ENCODE data around the gene SMIM41.

Gene SMIM41

DNA sequence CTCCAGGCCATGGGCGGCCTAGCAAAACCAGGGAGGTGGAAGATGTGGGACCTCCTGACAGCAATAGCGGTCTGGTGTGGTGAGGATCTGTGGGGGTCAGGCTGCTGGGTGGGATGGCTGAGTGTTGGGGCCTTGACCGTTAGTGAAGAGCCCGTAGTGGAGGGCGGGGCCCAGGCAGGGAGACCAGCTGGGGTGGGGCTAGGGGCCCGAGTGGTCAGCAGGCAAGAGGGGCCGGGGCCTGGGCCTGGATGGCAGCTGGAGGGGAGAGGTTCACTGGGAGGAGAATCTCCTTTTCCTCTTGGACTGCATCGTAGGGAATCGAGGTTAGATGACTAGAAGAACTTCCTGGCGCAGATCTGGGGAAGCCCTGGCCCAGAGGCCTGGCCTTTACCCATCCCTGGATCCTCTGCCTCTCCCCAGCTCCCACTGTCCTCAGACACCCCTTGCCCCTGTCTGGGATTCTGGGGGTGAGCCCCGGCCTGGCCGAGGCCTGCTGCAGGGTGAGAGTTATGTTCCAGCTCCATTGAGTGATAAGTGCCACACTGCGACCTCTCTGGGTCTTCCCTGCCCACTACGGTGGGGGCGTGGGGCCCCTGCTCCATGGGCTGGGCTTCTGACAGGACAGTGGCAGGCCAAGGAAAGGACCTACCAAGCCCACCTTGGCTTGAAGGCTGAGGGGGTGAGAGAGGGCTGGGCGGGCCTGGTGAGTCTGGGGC is 65.2 kb downstream of the SMIM41 start:
- no peak overlapping the region for H3K4me3 Mint-ChIP-seq
- H3K9me3 Mint-ChIP-seq = no peaks in the 10 kb centered on the region
- no peaks in the 10 kb centered on the region for H3K4me1 Mint-ChIP-seq (ENCODE audit: low read depth)
- no peak overlapping the region for H3K27ac Mint-ChIP-seq
- DNase-seq (ENCODE audit: low spot score) = no peak
- H3K36me3 Mint-ChIP-seq (ENCODE audit: low read depth) = no peaks in the 10 kb centered on the region
- no peaks in the 10 kb centered on the region for H3K27me3 Mint-ChIP-seq (ENCODE audit: low read depth)

- no peak for DNase-seq (ENCODE audit: low spot score)
- Mint-ChIP-seq H3K9me3 (no peaks in the 10 kb centered on the region), H3K27me3 (ENCODE audit: low read depth) (no peaks in the 10 kb centered on the region), H3K36me3 (ENCODE audit: low read depth) (no peaks in the 10 kb centered on the region), H3K4me3 (no peak overlapping the region), H3K4me1 (ENCODE audit: low read depth) (no peaks in the 10 kb centered on the region), H3K27ac (no peak overlapping the region)
Observed at GRCh38 chr12:52145228-52146088, 66.0 kb downstream of the SMIM41 start.

GRCh38 chr12:52146089-52146821 is 66.8 kb downstream of the SMIM41 start:
- no peak for DNase-seq (ENCODE audit: low spot score)
- H3K4me3 Mint-ChIP-seq = no peak overlapping the region

GRCh38 chr12:52146822-52147366 is 67.4 kb downstream of the SMIM41 start:
- H3K36me3 Mint-ChIP-seq (ENCODE audit: low read depth) = no peaks in the 10 kb centered on the region
- peaks cover 5% of the 10 kb centered on the region for H3K4me1 Mint-ChIP-seq (ENCODE audit: low read depth)
- no peak for DNase-seq (ENCODE audit: low spot score)
- H3K27ac Mint-ChIP-seq = no peak overlapping the region
- H3K9me3 Mint-ChIP-seq = no peaks in the 10 kb centered on the region
- no peak overlapping the region for H3K4me3 Mint-ChIP-seq
- peaks cover 5% of the 10 kb centered on the region for H3K27me3 Mint-ChIP-seq (ENCODE audit: low read depth)

More at GRCh38 chr12:52146089-52146821, 66.8 kb downstream of the SMIM41 start:
- Mint-ChIP-seq H3K27me3 (ENCODE audit: low read depth) (no peaks in the 10 kb centered on the region), H3K27ac (no peak overlapping the region), H3K9me3 (no peaks in the 10 kb centered on the region), H3K4me1 (ENCODE audit: low read depth) (no peaks in the 10 kb centered on the region), H3K36me3 (ENCODE audit: low read depth) (no peaks in the 10 kb centered on the region)

GRCh38 chr12:52147367-52147963 is 68.0 kb downstream of the SMIM41 start:
- H3K36me3 Mint-ChIP-seq (ENCODE audit: low read depth) = no peaks in the 10 kb centered on the region
- H3K4me1 Mint-ChIP-seq (ENCODE audit: low read depth) = peaks cover 5% of the 10 kb centered on the region
- H3K9me3 Mint-ChIP-seq = no peaks in the 10 kb centered on the region
- H3K27ac Mint-ChIP-seq = no peak overlapping the region
- no peak for DNase-seq (ENCODE audit: low spot score)
- H3K4me3 Mint-ChIP-seq = no peak overlapping the region
- H3K27me3 Mint-ChIP-seq (ENCODE audit: low read depth) = peaks cover 5% of the 10 kb centered on the region

- no peak overlapping the region for H3K4me3 Mint-ChIP-seq
- peaks cover 5% of the 10 kb centered on the region for H3K4me1 Mint-ChIP-seq (ENCODE audit: low read depth)
- no peaks in the 10 kb centered on the region for H3K9me3 Mint-ChIP-seq
- DNase-seq (ENCODE audit: low spot score) = no peak
- H3K27ac Mint-ChIP-seq = no peak overlapping the region
- peaks cover 5% of the 10 kb centered on the region for H3K27me3 Mint-ChIP-seq (ENCODE audit: low read depth)
- no peaks in the 10 kb centered on the region for H3K36me3 Mint-ChIP-seq (ENCODE audit: low read depth)
Observed at GRCh38 chr12:52147964-52148463, 68.5 kb downstream of the SMIM41 start.

DNA sequence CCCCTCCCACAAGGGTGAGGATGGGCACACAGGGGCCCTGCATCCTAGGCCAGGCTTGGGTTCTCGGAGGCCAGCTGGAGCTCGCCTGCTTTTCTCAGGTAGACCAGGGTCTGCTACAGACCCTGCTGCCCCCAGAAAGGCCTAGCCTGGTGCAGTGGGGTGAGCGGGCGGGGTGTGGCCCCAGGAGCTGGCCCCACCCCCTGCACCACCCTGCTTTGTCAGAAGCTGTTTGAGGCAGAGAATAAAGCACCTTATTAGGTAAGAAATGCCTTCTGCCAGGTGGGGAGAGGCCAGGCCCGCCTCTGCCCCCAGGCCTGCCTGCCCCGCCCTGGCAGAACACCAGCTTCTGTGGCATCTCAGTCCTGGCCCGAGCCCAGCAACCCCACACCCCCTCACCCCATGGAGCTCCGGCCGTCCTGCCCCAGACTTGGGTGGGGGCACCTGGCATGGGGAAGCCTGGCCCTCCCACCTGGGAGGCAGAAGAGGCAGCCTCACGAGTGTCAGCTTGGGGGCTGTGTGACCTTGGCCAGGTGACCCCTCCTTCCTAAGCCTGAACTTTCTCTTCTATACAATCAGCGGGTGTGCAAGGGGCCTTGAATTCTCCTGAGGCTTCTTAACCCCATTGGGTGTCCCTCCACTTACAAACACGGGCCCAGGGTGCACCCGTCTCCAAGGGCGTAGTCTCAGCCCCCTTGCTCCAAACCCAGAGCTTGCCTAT is 69.1 kb downstream of the SMIM41 start:
- no peak overlapping the region for H3K4me3 Mint-ChIP-seq
- H3K36me3 Mint-ChIP-seq (ENCODE audit: low read depth) = no peaks in the 10 kb centered on the region
- DNase-seq (ENCODE audit: low spot score) = no peak
- H3K4me1 Mint-ChIP-seq (ENCODE audit: low read depth) = peaks cover 5% of the 10 kb centered on the region
- peaks cover 7% of the 10 kb centered on the region for H3K27me3 Mint-ChIP-seq (ENCODE audit: low read depth)
- H3K27ac Mint-ChIP-seq = no peak overlapping the region
- H3K9me3 Mint-ChIP-seq = no peaks in the 10 kb centered on the region

DNA sequence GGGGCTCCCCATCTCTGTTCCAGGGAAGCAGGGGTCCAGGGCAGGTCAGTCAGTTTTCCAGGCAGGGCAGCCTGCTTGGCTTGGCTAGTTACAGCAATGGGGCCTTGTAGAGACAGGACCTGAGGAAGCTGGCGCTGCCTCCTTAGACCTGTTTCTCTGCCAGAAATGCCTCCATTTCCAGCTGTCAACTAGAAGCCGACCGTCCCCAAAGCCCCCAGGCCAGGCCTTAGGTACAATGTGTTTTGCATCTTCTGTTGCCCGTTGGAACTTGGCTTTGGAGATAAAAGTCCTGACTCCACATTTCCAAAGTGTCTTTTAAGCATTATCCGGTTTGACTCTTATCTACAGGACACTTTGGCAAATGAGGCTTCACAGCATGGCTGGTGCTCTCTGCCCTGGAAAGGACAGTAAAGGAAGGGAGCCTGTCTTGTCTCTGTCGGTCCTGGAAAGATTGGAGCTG is 69.7 kb downstream of the SMIM41 start:
- H3K4me1 Mint-ChIP-seq (ENCODE audit: low read depth) = peaks cover 5% of the 10 kb centered on the region
- H3K4me3 Mint-ChIP-seq = no peak overlapping the region
- no peaks in the 10 kb centered on the region for H3K36me3 Mint-ChIP-seq (ENCODE audit: low read depth)
- no peak overlapping the region for H3K27ac Mint-ChIP-seq
- DNase-seq (ENCODE audit: low spot score) = no peak
- no peaks in the 10 kb centered on the region for H3K9me3 Mint-ChIP-seq
- peaks cover 7% of the 10 kb centered on the region for H3K27me3 Mint-ChIP-seq (ENCODE audit: low read depth)

- no peak for DNase-seq (ENCODE audit: low spot score)
- no peak overlapping the region for H3K27ac Mint-ChIP-seq
- peaks cover 5% of the 10 kb centered on the region for H3K4me1 Mint-ChIP-seq (ENCODE audit: low read depth)
- no peaks in the 10 kb centered on the region for H3K36me3 Mint-ChIP-seq (ENCODE audit: low read depth)
- no peak overlapping the region for H3K4me3 Mint-ChIP-seq
- H3K9me3 Mint-ChIP-seq = no peaks in the 10 kb centered on the region
- peaks cover 7% of the 10 kb centered on the region for H3K27me3 Mint-ChIP-seq (ENCODE audit: low read depth)
Observed at GRCh38 chr12:52149651-52150241, 70.2 kb downstream of the SMIM41 start.

DNA sequence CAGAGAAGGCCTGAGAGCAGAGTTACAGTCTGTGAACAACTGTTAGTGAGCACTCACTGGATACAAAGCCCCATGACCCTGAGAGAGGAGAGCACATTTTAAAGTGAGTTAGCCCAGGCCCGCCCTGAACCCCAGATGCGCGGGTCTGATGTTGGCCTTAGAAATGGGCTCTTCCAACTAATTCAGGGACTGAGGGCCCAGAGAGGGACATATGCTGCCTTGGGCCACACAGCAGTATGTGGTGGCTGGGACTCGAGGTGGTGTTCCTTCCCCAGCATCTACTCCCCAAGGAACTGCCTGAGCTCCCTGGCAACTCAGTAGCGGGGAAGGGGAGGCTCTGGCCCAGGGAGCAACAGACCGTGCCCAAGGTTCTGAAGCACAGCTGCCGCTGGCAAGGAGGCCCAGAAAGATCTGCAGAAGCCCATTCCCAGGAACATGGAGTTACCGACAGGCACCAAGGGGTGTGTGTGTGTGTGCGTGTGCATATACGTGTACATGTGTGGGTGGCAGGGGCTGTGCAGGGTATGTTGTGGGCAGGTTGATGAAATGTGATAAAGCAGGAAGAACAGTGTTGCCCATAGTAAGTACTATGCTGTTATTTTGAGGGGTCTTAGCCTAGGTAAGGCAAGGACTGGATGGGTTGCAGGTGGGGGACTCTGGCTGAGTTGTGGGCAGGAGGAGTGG is 71.8 kb downstream of the SMIM41 start:
- H3K4me1 Mint-ChIP-seq (ENCODE audit: low read depth) = peaks cover 15% of the 10 kb centered on the region
- H3K36me3 Mint-ChIP-seq (ENCODE audit: low read depth) = no peaks in the 10 kb centered on the region
- peaks cover 7% of the 10 kb centered on the region for H3K27me3 Mint-ChIP-seq (ENCODE audit: low read depth)
- H3K27ac Mint-ChIP-seq = peak overlapping the region; percentile 63
- H3K4me3 Mint-ChIP-seq = peak overlapping the region; percentile 42
- DNase-seq (ENCODE audit: low spot score) = no peak
- H3K9me3 Mint-ChIP-seq = no peaks in the 10 kb centered on the region

DNA sequence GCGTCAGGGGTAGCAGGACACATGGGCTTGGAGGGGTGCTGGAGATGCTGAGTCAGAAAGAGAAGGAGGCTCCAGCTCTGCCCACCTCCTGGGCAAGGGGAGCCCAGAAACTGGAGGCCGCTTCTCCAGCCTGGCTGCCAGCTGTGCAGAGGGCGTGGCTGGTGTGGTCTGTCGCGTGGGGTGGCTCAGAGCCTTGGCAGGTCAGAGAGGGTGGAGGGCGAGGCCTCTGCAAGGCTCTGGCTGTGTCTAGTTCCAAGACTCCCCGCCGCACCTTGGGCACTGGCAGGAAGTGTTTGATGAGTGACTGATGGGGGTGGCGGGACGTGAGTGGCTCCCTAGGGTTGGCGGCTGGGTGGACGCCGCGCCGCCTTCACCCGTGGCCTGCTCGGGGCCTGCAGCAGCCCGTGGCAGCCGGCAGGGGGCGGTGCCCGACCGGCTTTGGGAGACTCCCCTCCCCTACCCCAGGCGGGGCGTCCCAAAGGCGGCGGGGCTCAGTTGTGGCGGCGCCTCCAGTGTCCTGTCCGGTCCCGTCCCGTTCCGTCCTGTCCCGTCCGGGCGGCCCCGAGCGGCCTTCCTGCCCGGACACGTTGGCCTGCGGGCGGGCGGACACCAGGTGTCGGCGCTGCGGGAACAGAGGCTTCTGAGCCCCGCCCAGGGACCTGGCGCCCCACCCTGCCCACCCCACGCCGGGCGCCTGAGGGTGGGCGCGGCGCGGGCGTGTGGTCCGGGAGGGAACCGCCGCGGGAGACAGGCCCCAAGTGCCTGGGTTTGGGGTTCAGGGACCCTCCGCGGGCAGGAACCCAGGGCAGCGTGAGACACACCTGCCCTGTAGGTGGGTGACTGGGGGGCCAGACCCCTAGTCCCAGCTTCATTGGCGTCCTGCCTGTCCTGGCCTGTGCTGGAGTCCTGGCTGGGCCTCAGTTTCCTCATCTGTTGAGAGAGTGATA is 72.6 kb downstream of the SMIM41 start:
- peaks cover 16% of the 10 kb centered on the region for H3K4me1 Mint-ChIP-seq (ENCODE audit: low read depth)
- no peaks in the 10 kb centered on the region for H3K36me3 Mint-ChIP-seq (ENCODE audit: low read depth)
- no peaks in the 10 kb centered on the region for H3K9me3 Mint-ChIP-seq
- peak; percentile 49 for DNase-seq (ENCODE audit: low spot score)
- H3K4me3 Mint-ChIP-seq = peak overlapping the region; percentile 42
- peak overlapping the region; percentile 63 for H3K27ac Mint-ChIP-seq
- peaks cover 7% of the 10 kb centered on the region for H3K27me3 Mint-ChIP-seq (ENCODE audit: low read depth)

Measured in T-helper 2 cell treated with Interferon-gamma antibody and Interleukin-4, amounts not matched to agents 5 μg/mL and 100 μg/mL, for 36 hours (primary cell).